Inferior parietal cortex (tissue), 1 donor: ENCODE results near the gene NDUFAF2.
A peak's percentile ranks its signal among the peaks of the same experiment; 100 is the strongest.
"Not testable (repeated sequence)": the region's sequence is repeated elsewhere in the genome, so short reads cannot be mapped to it uniquely, and the experiment has no call there.

Source experiments
- DNase-seq: peaks from one replicate; pipeline ENCODE4 v3.0.0-alpha.2; 2016; ENCODE audit errors: extremely low spot score

Gene NDUFAF2

GRCh38 chr5:61048534-61048933 is 103.5 kb downstream of the NDUFAF2 start:
- no peak for DNase-seq

- DNase-seq: no peak
Observed at GRCh38 chr5:61050292-61050691, 105.3 kb downstream of the NDUFAF2 start.

- DNase-seq: no peak
Observed at GRCh38 chr5:61051267-61051666, 106.3 kb downstream of the NDUFAF2 start.

GRCh38 chr5:61052882-61053281 is 107.9 kb downstream of the NDUFAF2 start:
- DNase-seq: no peak

GRCh38 chr5:61053937-61054336 is 108.9 kb downstream of the NDUFAF2 start:
- no peak for DNase-seq

- peak; percentile 34 for DNase-seq
Observed at GRCh38 chr5:61055434-61056006, 110.5 kb downstream of the NDUFAF2 start.

GRCh38 chr5:61059499-61059898 is 114.5 kb downstream of the NDUFAF2 start:
- DNase-seq: no peak

GRCh38 chr5:61069150-61069549 is 124.1 kb downstream of the NDUFAF2 start:
- no peak for DNase-seq

GRCh38 chr5:61071526-61071925 is 126.5 kb downstream of the NDUFAF2 start:
- DNase-seq: no peak

- DNase-seq: no peak
Observed at GRCh38 chr5:61076626-61077025, 131.6 kb downstream of the NDUFAF2 start.

- no peak for DNase-seq
Observed at GRCh38 chr5:61081741-61082140, 136.7 kb downstream of the NDUFAF2 start.

GRCh38 chr5:61082516-61083280 is 137.7 kb downstream of the NDUFAF2 start:
- DNase-seq: no peak

GRCh38 chr5:61084658-61085057 is 139.7 kb downstream of the NDUFAF2 start:
- DNase-seq: no peak

GRCh38 chr5:61085885-61086284 is 140.9 kb downstream of the NDUFAF2 start:
- DNase-seq: no peak

GRCh38 chr5:61087921-61088320 is 142.9 kb downstream of the NDUFAF2 start:
- no peak for DNase-seq

- no peak for DNase-seq
Observed at GRCh38 chr5:61089351-61089750, 144.3 kb downstream of the NDUFAF2 start.

- not testable (repeated sequence) for DNase-seq
Observed at GRCh38 chr5:61093046-61093771, 148.2 kb downstream of the NDUFAF2 start.

- no peak for DNase-seq
Observed at GRCh38 chr5:61097465-61097864, 152.5 kb downstream of the NDUFAF2 start.

GRCh38 chr5:61098251-61098995 is 153.4 kb downstream of the NDUFAF2 start:
- DNase-seq: no peak

- DNase-seq: no peak
Observed at GRCh38 chr5:61100437-61100836, 155.4 kb downstream of the NDUFAF2 start.

GRCh38 chr5:61114441-61114840 is 169.4 kb downstream of the NDUFAF2 start:
- no peak for DNase-seq

GRCh38 chr5:61115968-61116367 is 171.0 kb downstream of the NDUFAF2 start:
- no peak for DNase-seq
